Gastrocnemius medialis (tissue), 4 donors: ENCODE results near the gene ICAM5. TPM values are rescaled to one million over a fixed set of nuclear protein-coding genes. Genes with fewer than 3 reads are reported as not detected.
A peak's percentile ranks its signal among the peaks of the same experiment; 100 is the strongest.

ENCODE experiments used
- ATAC-seq, 2 donors: fragments of 150-250 bp; one replicate each; pipeline ENCODE4 v1.9.1; 2016
- DNase-seq, 2 donors: peaks; one replicate each; pipeline ENCODE4 v3.0.0-alpha.2; 2019
- H3K27ac ChIP-seq, 4 donors: fragments of 200-600 bp; sonication (generic); 1 replicate in 1 of 4; 2 replicates in 3 of 4; pipeline ENCODE4 v1.5.1; 2016 to 2018; ENCODE audit warnings: mild to moderate bottlenecking in 2 of 4, moderate library complexity in 1 of 4
- H3K27me3 ChIP-seq, 3 donors: fragments of 200-600 bp; sonication (generic) in 2 of 3; 1 replicate in 1 of 3; 2 replicates in 2 of 3; pipeline versions ENCODE4 v1.5.1 to v1.6.0; 2016 to 2019; ENCODE audit warnings: mild to moderate bottlenecking in 1 of 3, moderate library complexity in 1 of 3
- H3K36me3 ChIP-seq, 2 donors: fragments of 200-600 bp; sonication (generic) in 1 of 2; one replicate each; pipeline ENCODE4 v1.5.1; 2017 to 2018
- H3K4me1 ChIP-seq, 2 donors: fragments of 200-600 bp; sonication (generic) in 1 of 2; one replicate each; pipeline ENCODE4 v1.5.1; 2016 to 2017; ENCODE audit warnings: mild to moderate bottlenecking in 2 of 2
- H3K4me3 ChIP-seq, 4 donors: fragments of 200-600 bp; sonication (generic) in 3 of 4; 1 replicate in 1 of 4; 2 replicates in 3 of 4; pipeline ENCODE4 v1.5.1; 2016 to 2019; ENCODE audit warnings: mild to moderate bottlenecking in 2 of 4
- H3K9me3 ChIP-seq, 3 donors: fragments of 200-600 bp; sonication (generic) in 2 of 3; 1 replicate in 1 of 3; 2 replicates in 2 of 3; pipeline ENCODE4 v1.5.1; 2016 to 2019
- POLR2A ChIP-seq, 2 donors: fragments of 450-650 bp; IDR thresholded peaks; one replicate each; pipeline ENCODE4 v1.6.1; 2017; ENCODE audit warnings: antibody characterized with exemption in 2 of 2, mild to moderate bottlenecking in 2 of 2, moderate library complexity in 2 of 2
- in situ Hi-C, 4 donors: fragments of 200-750 bp; cut with MboI; loops; one replicate each; pipeline versions ENCODE4 v1.15.0 to v1.8.0; 2017; ENCODE audit warnings: low sequenced_read_pairs in 4 of 4
- intact Hi-C: fragments of 100-400 bp; cut with DNase I; formaldehyde crosslinking; loops from one replicate; pipeline ENCODE4 v1.15.1; 2023; ENCODE audit warnings: low total_unique reads
- total RNA-seq, 4 donors: library from RNA; depleted of rRNA; stranded (reverse); fragments of >200 nt; gene quantifications; one replicate each; pipeline versions ENCODE4 v1.1.0 to v1.2.3, GENCODE V29; 2016
- TF ChIP-seq, protein P1 (sequence below), 5 experiments: fragments of 450-650 bp in 3 of 5; fragments of 200-600 bp in 2 of 5; sonication (generic) in 2 of 5; IDR thresholded peaks in 4 of 5; conservative IDR thresholded peaks in 1 of 5; 1 replicate in 4 of 5; 2 replicates in 1 of 5; pipeline ENCODE4 v1.5.1; 2016 to 2019; ENCODE audit warnings: antibody characterized with exemption in 5 of 5, mild to moderate bottlenecking in 3 of 5, moderate library complexity in 3 of 5

The ICAM5 gene
- total RNA-seq, 4 donors from 2014 or later, result not detected

DNA sequence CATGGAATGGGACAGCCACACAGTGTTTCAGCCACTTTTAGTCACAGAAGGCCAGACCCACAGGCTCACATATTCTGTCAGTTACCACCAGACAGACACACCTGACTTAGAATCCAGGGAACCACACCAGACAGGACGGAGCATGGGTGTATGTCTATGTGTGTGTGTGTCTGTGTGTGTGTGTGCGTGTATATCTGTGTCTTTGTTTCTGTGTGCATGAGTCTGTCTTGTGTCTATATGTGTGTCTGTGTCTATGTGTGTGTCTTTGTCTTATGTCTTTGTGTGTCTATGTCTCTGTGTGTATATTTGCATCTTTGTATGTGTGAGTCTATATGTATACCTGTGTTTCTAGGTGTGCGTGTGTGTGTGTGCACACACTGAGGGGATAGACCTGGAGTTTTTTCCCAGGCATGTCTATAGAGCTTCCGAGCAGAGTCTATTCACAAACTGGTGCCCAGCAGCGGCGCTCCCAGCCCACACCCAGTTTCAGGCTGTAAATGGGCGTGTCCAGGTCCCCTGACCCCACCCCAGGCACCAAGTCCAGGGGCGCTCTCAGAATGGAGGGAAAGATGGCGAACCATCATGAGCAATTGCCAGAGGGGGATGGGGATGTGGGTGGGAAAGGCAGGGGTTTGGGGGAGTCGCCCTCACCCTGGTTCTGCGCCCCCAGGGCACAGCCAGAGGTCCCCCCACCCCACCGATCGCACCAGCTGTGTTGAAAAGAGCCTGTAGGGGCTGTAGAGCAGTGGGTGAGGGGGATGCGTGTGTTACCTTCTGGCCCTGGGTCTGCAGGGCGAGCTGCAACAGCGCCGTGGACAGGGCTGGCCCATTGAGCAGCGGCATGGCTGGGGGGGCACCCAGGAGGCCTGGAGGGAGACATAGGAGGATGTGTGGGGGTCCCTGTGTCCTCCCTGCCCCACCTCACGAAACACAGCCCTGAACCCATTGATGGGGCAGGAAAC lies 32.4 kb downstream of the ICAM5 start:
- DNase-seq (no peak), ATAC-seq (no peak)
- no peaks in the 10 kb centered on the region for H3K27me3 ChIP-seq
- no peak overlapping the region for H3K4me3 ChIP-seq
- TF ChIP-seq, protein P1, sequence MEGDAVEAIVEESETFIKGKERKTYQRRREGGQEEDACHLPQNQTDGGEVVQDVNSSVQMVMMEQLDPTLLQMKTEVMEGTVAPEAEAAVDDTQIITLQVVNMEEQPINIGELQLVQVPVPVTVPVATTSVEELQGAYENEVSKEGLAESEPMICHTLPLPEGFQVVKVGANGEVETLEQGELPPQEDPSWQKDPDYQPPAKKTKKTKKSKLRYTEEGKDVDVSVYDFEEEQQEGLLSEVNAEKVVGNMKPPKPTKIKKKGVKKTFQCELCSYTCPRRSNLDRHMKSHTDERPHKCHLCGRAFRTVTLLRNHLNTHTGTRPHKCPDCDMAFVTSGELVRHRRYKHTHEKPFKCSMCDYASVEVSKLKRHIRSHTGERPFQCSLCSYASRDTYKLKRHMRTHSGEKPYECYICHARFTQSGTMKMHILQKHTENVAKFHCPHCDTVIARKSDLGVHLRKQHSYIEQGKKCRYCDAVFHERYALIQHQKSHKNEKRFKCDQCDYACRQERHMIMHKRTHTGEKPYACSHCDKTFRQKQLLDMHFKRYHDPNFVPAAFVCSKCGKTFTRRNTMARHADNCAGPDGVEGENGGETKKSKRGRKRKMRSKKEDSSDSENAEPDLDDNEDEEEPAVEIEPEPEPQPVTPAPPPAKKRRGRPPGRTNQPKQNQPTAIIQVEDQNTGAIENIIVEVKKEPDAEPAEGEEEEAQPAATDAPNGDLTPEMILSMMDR (IDR thresholded peaks at IDR 0.05 in 4 of 5, conservative IDR thresholded peaks at IDR 0.05 in 1 of 5), result no peak
- TF ChIP-seq POLR2A (IDR thresholded peaks at IDR 0.05), result no peak
- H3K27ac ChIP-seq, result no peak overlapping the region
- in situ Hi-C loops, result no loop called here
- intact Hi-C loops, result no loop called here
- H3K4me1 ChIP-seq, result no peaks in the 10 kb centered on the region
- no peaks in the 10 kb centered on the region for H3K9me3 ChIP-seq
- peaks cover 0 to 98% of the 10 kb centered on the region in 2 donors for H3K36me3 ChIP-seq

DNA sequence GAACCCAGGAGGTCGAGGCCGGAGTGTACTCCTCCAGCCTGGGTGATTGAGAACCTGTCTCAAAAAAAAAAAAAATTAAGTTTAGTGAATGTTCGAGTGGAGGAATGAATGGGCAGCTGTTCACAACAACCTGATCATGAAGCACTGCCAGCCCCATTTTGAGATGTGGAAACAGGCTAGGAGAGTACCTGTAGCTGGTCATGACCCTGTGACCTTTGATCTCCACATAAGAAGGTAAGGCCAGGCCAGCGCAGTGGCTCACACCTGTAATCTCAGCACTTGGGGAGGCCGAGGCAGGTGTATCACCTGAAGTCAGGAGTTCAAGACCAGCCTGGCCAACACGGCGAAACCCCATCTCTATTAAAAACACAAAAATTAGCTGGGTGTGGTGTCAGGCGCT lies 36.0 kb downstream of the ICAM5 start:
- DNase-seq, result no peak
- Histone ChIP-seq H3K9me3 (no peaks in the 10 kb centered on the region), H3K27ac (no peak overlapping the region), H3K4me1 (no peaks in the 10 kb centered on the region), H3K36me3 (peaks cover 0 to 98% of the 10 kb centered on the region in 2 donors), H3K27me3 (no peaks in the 10 kb centered on the region), H3K4me3 (no peak overlapping the region)
- ATAC-seq, result no peak
- in situ Hi-C loops (no loop called here), intact Hi-C loops (no loop called here)
- TF ChIP-seq, protein P1 (IDR thresholded peaks at IDR 0.05 in 4 of 5, conservative IDR thresholded peaks at IDR 0.05 in 1 of 5), result no peak
- TF ChIP-seq POLR2A (IDR thresholded peaks at IDR 0.05), result no peak

DNA sequence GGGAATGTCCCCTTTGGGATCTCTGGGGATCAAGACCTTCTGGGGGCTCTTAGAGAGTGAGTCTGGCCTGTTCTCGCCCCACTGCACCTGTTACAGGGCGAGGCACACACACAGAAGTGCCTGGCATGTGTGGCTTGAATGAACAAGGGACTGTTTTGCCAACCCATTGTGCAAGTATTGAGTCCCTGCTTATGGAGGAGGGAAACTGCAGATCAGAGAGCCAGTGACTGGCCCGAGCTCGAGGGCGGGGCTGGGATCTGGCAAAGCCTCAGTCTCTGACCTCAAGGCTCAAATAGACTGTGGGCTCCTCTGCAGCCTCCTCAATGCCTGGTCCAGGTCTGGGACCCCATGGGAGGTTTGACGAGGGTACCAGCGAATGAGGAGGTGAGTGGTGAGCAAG lies 38.0 kb downstream of the ICAM5 start:
- Histone ChIP-seq H3K9me3 (no peaks in the 10 kb centered on the region), H3K27me3 (no peaks in the 10 kb centered on the region), H3K4me1 (peaks cover 10 to 11% of the 10 kb centered on the region in 2 donors), H3K36me3 (peaks cover 0 to 77% of the 10 kb centered on the region in 2 donors), H3K27ac (peak overlapping the region in 1 of 4 donors; percentile 18), H3K4me3 (no peak overlapping the region)
- peak in 1 of 2 donors; percentile 51 for ATAC-seq
- in situ Hi-C loops, result no loop called here
- intact Hi-C loops, result no loop called here
- DNase-seq, result no peak
- no peak for TF ChIP-seq POLR2A (IDR thresholded peaks at IDR 0.05)
- TF ChIP-seq, protein P1 (IDR thresholded peaks at IDR 0.05 in 4 of 5, conservative IDR thresholded peaks at IDR 0.05 in 1 of 5), result no peak

DNA sequence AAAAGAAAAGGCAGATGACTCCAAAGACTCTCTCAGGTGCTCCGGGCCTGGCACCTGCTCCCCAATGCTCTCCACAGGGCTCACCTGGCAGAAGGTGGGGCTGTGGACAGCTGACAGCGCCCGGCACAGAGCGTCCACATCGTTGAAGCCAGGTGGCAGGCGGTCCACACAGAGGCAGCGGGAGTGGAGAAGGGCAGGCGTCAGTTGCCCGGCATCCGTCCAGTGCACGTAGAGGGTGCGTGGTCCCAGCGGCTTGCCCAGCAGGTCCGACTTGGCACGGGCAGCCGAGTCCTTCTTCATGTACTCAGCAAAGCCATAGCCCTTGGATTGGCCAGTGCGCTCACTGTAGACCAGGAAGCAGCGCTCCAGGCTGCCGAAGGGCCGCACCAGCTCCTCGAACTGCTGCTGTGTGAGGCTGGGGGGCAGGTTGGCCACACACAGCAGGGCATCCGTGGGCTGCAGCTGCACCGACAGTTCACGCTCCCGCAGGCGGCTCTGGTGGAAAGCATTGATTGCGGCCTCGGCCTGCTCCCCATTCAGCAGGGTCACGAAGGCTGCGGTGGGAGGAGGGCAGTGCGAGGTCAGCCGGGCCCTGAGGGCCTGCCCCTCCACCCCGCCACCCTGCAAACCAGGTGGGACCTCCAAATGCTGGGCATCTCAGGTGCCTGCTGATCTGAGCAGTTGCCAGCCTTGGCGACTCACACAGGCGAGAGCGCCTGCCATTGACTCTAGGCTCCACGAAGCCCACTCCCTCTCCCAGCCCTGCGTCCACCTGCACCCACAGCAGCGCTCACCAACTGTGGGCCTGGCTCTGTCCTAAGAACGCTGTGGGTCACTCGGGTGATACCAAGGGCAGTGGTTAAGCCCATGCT lies 39.0 kb downstream of the ICAM5 start:
- no peak overlapping the region for H3K27ac ChIP-seq
- in situ Hi-C loops, result no loop called here
- TF ChIP-seq, protein P1 (IDR thresholded peaks at IDR 0.05 in 4 of 5, conservative IDR thresholded peaks at IDR 0.05 in 1 of 5), result no peak
- no peak for TF ChIP-seq POLR2A (IDR thresholded peaks at IDR 0.05)
- H3K36me3 ChIP-seq, result peaks cover 0 to 69% of the 10 kb centered on the region in 2 donors
- H3K9me3 ChIP-seq, result no peaks in the 10 kb centered on the region
- intact Hi-C loops, result no loop called here
- ATAC-seq (no peak), DNase-seq (no peak)
- H3K4me1 ChIP-seq, result peaks cover 10 to 14% of the 10 kb centered on the region in 2 donors
- H3K27me3 ChIP-seq, result no peaks in the 10 kb centered on the region
- H3K4me3 ChIP-seq, result no peak overlapping the region
